Cardiac muscle cell (in vitro differentiated cells and primary cell): ENCODE measurements around the gene RETREG1. TPM values are rescaled to one million over a fixed set of nuclear protein-coding genes. Genes with fewer than 3 reads are reported as not detected.

Source experiments
- DNase-seq, 2 donors: peaks; one replicate each; pipeline versions ENCODE4 v3.0.0 to v3.0.0-alpha.2; 2010 to 2017; ENCODE audit warnings: low read depth in 1 of 2, low spot score in 1 of 2
- H3K27ac ChIP-seq: fragments of 200-600 bp; sonication (generic); 2 replicates; pipeline ENCODE4 v1.5.1; 2016
- H3K27me3 ChIP-seq: fragments of 200-600 bp; sonication (generic); 2 replicates; pipeline ENCODE4 v1.6.0; 2016; ENCODE audit warnings: control low read depth
- H3K36me3 ChIP-seq: fragments of 200-600 bp; sonication (generic); 2 replicates; pipeline ENCODE4 v1.5.1; 2016; ENCODE audit warnings: control low read depth
- H3K4me1 ChIP-seq: fragments of 200-600 bp; sonication (generic); 2 replicates; pipeline ENCODE4 v1.8.1; 2017; ENCODE audit warnings: low read depth, mild to moderate bottlenecking, mixed run types
- H3K4me3 ChIP-seq: fragments of 200-600 bp; sonication (generic); 2 replicates; pipeline ENCODE4 v1.5.1; 2016; ENCODE audit warnings: mild to moderate bottlenecking
- H3K9me3 ChIP-seq: fragments of 200-600 bp; sonication (generic); 2 replicates; pipeline ENCODE4 v1.5.1; 2017; ENCODE audit warnings: low read depth, mild to moderate bottlenecking, control low read depth
- CTCF ChIP-seq: IDR thresholded peaks from 2 replicates; pipeline ENCODE4 v1.5.1; 2012; ENCODE audit warnings: low read depth, mild to moderate bottlenecking, low read length
- polyA plus RNA-seq: library from polyadenylated mRNA; unstranded; fragments of >200 nt; fragmentation: Nextera tagmentation; extraction: Ambion mirVana; gene quantifications from 2 replicates; pipeline ENCODE4 v1.2.1, GENCODE V29; 2016
- total RNA-seq: library from RNA; depleted of rRNA; stranded (reverse); fragments of >200 nt; gene quantifications from 2 replicates; pipeline ENCODE4 v1.2.3, GENCODE V29; 2016

Gene RETREG1
- total and polyA plus RNA-seq, 2 experiments from 2014 or later, result 14.0 to 39.2 TPM

- peak; percentile 74 to 89 for DNase-seq
- TF ChIP-seq CTCF, result peak; percentile 96
- H3K4me1 ChIP-seq, result peaks cover 3% of the 10 kb centered on the region
- no peaks in the 10 kb centered on the region for H3K27me3 ChIP-seq
- H3K9me3 ChIP-seq, result no peaks in the 10 kb centered on the region
- no peak overlapping the region for H3K4me3 ChIP-seq
- no peak overlapping the region for H3K27ac ChIP-seq
- no peaks in the 10 kb centered on the region for H3K36me3 ChIP-seq
Measured at GRCh38 chr5:16552666-16553343, 64.0 kb downstream of the RETREG1 start.

- no peak for TF ChIP-seq CTCF
- DNase-seq, result no peak
- Histone ChIP-seq H3K9me3 (no peaks in the 10 kb centered on the region), H3K27me3 (no peaks in the 10 kb centered on the region), H3K4me3 (no peak overlapping the region), H3K36me3 (no peaks in the 10 kb centered on the region), H3K27ac (no peak overlapping the region), H3K4me1 (peaks cover 9% of the 10 kb centered on the region)
Measured at GRCh38 chr5:16551628-16552027, 65.2 kb downstream of the RETREG1 start.

GRCh38 chr5:16550316-16550952 is 66.4 kb downstream of the RETREG1 start:
- no peaks in the 10 kb centered on the region for H3K9me3 ChIP-seq
- H3K4me3 ChIP-seq, result no peak overlapping the region
- H3K4me1 ChIP-seq, result peaks cover 9% of the 10 kb centered on the region
- peak; percentile 80 for TF ChIP-seq CTCF
- H3K36me3 ChIP-seq, result no peaks in the 10 kb centered on the region
- no peaks in the 10 kb centered on the region for H3K27me3 ChIP-seq
- DNase-seq, result peak; percentile 52 to 56
- no peak overlapping the region for H3K27ac ChIP-seq

GRCh38 chr5:16549491-16550206 is 67.1 kb downstream of the RETREG1 start:
- Histone ChIP-seq H3K36me3 (no peaks in the 10 kb centered on the region), H3K4me3 (no peak overlapping the region), H3K4me1 (peaks cover 11% of the 10 kb centered on the region), H3K27ac (no peak overlapping the region), H3K27me3 (no peaks in the 10 kb centered on the region), H3K9me3 (no peaks in the 10 kb centered on the region)
- no peak for DNase-seq
- TF ChIP-seq CTCF, result no peak

- Histone ChIP-seq H3K4me1 (peaks cover 12% of the 10 kb centered on the region), H3K27me3 (no peaks in the 10 kb centered on the region), H3K4me3 (no peak overlapping the region), H3K27ac (no peak overlapping the region), H3K36me3 (no peaks in the 10 kb centered on the region), H3K9me3 (no peaks in the 10 kb centered on the region)
- no peak for TF ChIP-seq CTCF
- DNase-seq, result no peak
Measured at GRCh38 chr5:16548812-16549211, 68.0 kb downstream of the RETREG1 start.
